Uterus (tissue), 4 donors: ENCODE results near the gene PTCD3. TPM values are rescaled to one million over a fixed set of nuclear protein-coding genes. Genes with fewer than 3 reads are reported as not detected.

Source experiments
- DNase-seq, 2 donors: peaks; one replicate each; pipeline ENCODE4 v3.0.0-alpha.2; 2019 to 2020
- H3K27ac ChIP-seq, 2 donors: fragments of 200-600 bp; sonication (generic); 1 replicate in 1 of 2; 2 replicates in 1 of 2; pipeline ENCODE4 v1.5.1; 2016 to 2018
- H3K27me3 ChIP-seq, 2 donors: fragments of 200-600 bp; sonication (generic); one replicate each; pipeline ENCODE4 v1.5.1; 2018 to 2019; ENCODE audit warnings: control low read depth in 1 of 2
- H3K36me3 ChIP-seq, 2 donors: fragments of 200-600 bp; sonication (generic); one replicate each; pipeline ENCODE4 v1.5.1; 2019; ENCODE audit warnings: control low read depth in 1 of 2
- H3K4me1 ChIP-seq, 2 donors: fragments of 200-600 bp; sonication (generic); one replicate each; pipeline ENCODE4 v1.5.1; 2018 to 2019; ENCODE audit warnings: control low read depth in 1 of 2
- H3K4me3 ChIP-seq, 2 donors: fragments of 200-600 bp; sonication (generic); 1 replicate in 1 of 2; 2 replicates in 1 of 2; pipeline ENCODE4 v1.5.1; 2018 to 2019; ENCODE audit warnings: mild to moderate bottlenecking in 1 of 2
- H3K9me3 ChIP-seq, 2 donors: fragments of 200-600 bp; sonication (generic); one replicate each; pipeline ENCODE4 v1.5.1; 2019; ENCODE audit warnings: control low read depth in 1 of 2
- CTCF ChIP-seq, 4 experiments: fragments of 200-600 bp in 2 of 4; fragments of 450-650 bp in 2 of 4; sonication (generic) in 2 of 4; IDR thresholded peaks; one replicate each; pipeline ENCODE4 v1.5.1; 2016 to 2019; ENCODE audit warnings: antibody characterized with exemption in 4 of 4, mild to moderate bottlenecking in 2 of 4, moderate library complexity in 1 of 4
- POLR2A ChIP-seq, 2 donors: fragments of 450-650 bp; IDR thresholded peaks; one replicate each; pipeline ENCODE4 v1.6.1; 2016; ENCODE audit warnings: antibody characterized with exemption in 2 of 2, mild to moderate bottlenecking in 1 of 2, moderate library complexity in 1 of 2
- intact Hi-C: fragments of 100-400 bp; cut with DNase I; formaldehyde crosslinking; loops from one replicate; pipeline ENCODE4 v1.15.1; 2023; ENCODE audit warnings: low total_unique reads
- total RNA-seq, 4 donors: library from RNA; depleted of rRNA in 3 of 4; stranded (reverse); fragments of >200 nt in 3 of 4; gene quantifications; one replicate each; pipeline versions ENCODE4 v1.1.0 to v1.2.4, GENCODE V29; 2014 to 2023
- donor health status: DM: yes; HTN: yes; CAD: no.

Gene PTCD3
- total RNA-seq, 4 donors from 2014 or later, result 87.9 to 160 (median 103) TPM

GRCh38 chr2:86135653-86136052 is 29.6 kb downstream of the PTCD3 start:
- peaks cover 0 to 3% of the 10 kb centered on the region in 2 donors for H3K36me3 ChIP-seq

GRCh38 chr2:86136141-86136540 is 30.1 kb downstream of the PTCD3 start:
- H3K27ac ChIP-seq, result no peak overlapping the region
- no peaks in the 10 kb centered on the region for H3K9me3 ChIP-seq
- no peaks in the 10 kb centered on the region for H3K27me3 ChIP-seq
- TF ChIP-seq POLR2A (IDR thresholded peaks at IDR 0.05) (no peak), CTCF (IDR thresholded peaks at IDR 0.05) (no peak)
- H3K36me3 ChIP-seq, result peaks cover 0 to 3% of the 10 kb centered on the region in 2 donors
- no peaks in the 10 kb centered on the region for H3K4me1 ChIP-seq
- DNase-seq, result no peak
- H3K4me3 ChIP-seq, result no peak overlapping the region
- intact Hi-C loops, result no loop called here

More at GRCh38 chr2:86135653-86136052, 29.6 kb downstream of the PTCD3 start:
- no peak for DNase-seq
- no peak for TF ChIP-seq POLR2A (IDR thresholded peaks at IDR 0.05)
- TF ChIP-seq CTCF (IDR thresholded peaks at IDR 0.05), result no peak
- Histone ChIP-seq H3K4me1 (no peaks in the 10 kb centered on the region), H3K4me3 (no peak overlapping the region), H3K9me3 (no peaks in the 10 kb centered on the region), H3K27ac (no peak overlapping the region), H3K27me3 (no peaks in the 10 kb centered on the region)
- intact Hi-C loops, result no loop called here

GRCh38 chr2:86138736-86139625 is 32.9 kb downstream of the PTCD3 start:
- no peak overlapping the region for H3K4me3 ChIP-seq
- intact Hi-C loops, result no loop called here
- peaks cover 0 to 2% of the 10 kb centered on the region in 2 donors for H3K36me3 ChIP-seq
- H3K27ac ChIP-seq, result no peak overlapping the region
- DNase-seq, result no peak
- H3K27me3 ChIP-seq, result no peaks in the 10 kb centered on the region
- no peak for TF ChIP-seq POLR2A (IDR thresholded peaks at IDR 0.05)
- TF ChIP-seq CTCF (IDR thresholded peaks at IDR 0.05), result no peak
- H3K4me1 ChIP-seq, result no peaks in the 10 kb centered on the region
- H3K9me3 ChIP-seq, result no peaks in the 10 kb centered on the region

DNA sequence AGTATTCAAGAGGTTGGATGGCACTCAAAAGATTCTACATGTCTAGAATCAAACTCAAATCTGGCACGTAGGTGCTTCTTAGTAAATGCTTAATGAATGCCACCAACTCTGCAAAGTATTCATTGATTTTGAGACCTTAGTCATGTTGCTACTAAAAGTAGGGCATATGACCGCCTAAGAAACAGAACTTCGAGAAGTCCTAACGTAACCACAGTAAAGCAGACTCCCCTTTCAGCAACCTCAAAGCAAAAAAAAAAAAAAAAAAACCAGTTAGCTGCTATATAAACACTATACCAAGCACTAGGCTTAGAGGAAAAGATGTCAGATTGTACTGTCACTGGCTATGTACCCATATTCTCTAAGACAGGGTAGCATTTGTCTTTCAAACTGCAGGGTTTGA is 33.9 kb downstream of the PTCD3 start:
- H3K27ac ChIP-seq, result no peak overlapping the region
- H3K27me3 ChIP-seq, result no peaks in the 10 kb centered on the region
- H3K4me1 ChIP-seq, result no peaks in the 10 kb centered on the region
- no peak overlapping the region for H3K4me3 ChIP-seq
- TF ChIP-seq CTCF (IDR thresholded peaks at IDR 0.05), result no peak
- TF ChIP-seq POLR2A (IDR thresholded peaks at IDR 0.05), result no peak
- no peaks in the 10 kb centered on the region for H3K36me3 ChIP-seq
- intact Hi-C loops, result no loop called here
- H3K9me3 ChIP-seq, result no peaks in the 10 kb centered on the region
- DNase-seq, result no peak

DNA sequence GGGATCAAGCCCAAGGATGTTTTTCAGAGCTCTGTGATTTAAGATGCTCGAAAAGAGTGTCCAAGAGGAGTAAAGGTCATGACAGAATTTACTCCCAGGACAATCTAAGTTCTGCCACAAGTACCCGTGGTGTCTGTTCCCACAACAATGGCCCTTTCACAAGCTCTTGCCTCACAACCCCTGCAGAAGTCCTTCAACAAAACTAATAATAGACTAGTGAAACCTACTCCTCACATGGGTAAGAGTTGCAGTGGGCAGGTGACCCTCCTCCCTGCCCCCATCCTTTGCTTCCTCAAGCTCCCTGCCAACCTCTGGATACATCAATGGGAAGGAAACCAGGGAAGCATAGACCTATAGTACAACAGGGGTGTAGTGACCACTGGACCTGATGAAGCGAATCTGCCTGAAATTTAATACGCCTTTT is 34.9 kb downstream of the PTCD3 start:
- Histone ChIP-seq H3K9me3 (no peaks in the 10 kb centered on the region), H3K4me3 (no peak overlapping the region), H3K27ac (no peak overlapping the region), H3K27me3 (no peaks in the 10 kb centered on the region), H3K4me1 (no peaks in the 10 kb centered on the region), H3K36me3 (no peaks in the 10 kb centered on the region)
- TF ChIP-seq CTCF (IDR thresholded peaks at IDR 0.05), result no peak
- no peak for TF ChIP-seq POLR2A (IDR thresholded peaks at IDR 0.05)
- DNase-seq, result no peak
- intact Hi-C loops, result no loop called here
